A172 (cell line): ENCODE data around the gene MALAT1. TPM values are rescaled to one million over a fixed set of nuclear protein-coding genes. Genes with fewer than 3 reads are reported as not detected.

Source experiments
- DNase-seq: peaks from one replicate; pipeline ENCODE4 v3.0.0-alpha.2; 2015; ENCODE audit warnings: low spot score
- total RNA-seq: library from RNA; depleted of rRNA; stranded (reverse); fragments of >200 nt; shearing (Covaris generic); gene quantifications from 2 replicates; pipeline ENCODE4 v1.2.3, GENCODE V29; 2014

Gene MALAT1
- total RNA-seq, 1 experiment from 2014 or later: 1,084 TPM

DNA sequence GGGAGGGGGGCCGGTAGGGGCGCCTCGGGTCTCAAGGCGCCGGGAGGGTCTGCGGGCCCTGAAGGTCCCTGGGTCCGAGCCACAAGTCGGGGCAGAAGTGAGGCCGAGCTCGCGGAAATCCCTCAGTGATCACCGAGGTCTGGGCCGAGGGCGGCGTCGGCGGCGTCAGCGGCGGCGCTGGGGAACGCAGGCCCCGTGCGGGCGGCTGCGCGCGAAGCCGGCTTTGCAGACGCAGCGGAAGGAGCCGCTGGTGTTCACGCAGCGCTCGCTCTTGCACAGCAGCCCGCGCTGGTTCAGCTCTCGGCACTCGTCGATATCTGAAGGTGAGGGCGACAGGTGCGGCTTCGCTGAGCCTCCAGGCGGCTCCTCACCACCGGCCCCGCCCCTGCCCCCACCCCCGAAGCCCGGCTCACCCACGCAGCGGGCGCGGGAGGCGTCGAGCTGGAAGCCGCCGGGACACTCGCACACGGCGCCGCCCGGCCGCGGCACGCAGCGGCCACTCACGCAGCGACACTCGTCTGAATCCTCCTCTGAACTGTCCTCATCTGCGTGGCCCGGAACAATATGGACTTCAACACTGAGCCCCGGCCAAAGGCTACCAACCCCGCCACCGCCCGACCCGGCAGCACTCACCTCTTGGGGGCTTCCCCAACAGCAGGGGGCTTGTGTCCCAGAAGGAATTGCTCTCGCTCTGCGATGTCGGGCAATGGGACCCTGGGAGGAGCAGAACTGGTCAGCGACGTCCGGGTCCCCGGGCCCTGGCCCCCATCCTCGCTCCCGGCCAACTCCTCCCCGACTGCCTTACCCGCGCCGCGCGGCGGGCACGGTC, 40.3 kb downstream of the MALAT1 start:
- DNase-seq: no peak

DNA sequence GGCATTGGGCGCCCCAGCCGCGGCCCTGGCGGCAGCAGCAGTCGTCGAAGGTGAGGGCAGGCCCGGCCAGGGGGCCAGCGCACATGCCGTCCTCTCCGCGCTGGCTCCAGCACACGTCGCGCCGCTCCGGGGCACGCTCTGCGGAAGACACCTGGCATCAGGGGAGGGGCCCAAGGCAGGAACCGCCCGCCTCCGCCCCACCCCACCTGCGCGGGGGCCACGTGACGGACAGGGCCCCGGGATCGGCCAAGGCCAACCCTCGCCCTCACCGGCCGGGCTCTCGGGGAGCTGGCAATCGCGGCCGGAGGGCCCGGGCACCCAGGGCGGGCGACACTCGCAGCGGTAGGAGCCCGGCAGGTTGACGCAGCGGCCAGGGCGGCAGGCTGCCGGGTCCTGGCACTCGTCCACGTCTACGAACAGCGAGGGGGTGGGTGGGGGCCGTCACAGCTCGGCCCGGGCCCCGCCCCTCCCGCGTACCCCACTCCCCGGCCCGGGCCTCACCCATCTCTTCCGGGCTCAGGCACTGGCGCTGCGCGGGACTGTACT, 41.0 kb downstream of the MALAT1 start:
- DNase-seq: no peak

DNA sequence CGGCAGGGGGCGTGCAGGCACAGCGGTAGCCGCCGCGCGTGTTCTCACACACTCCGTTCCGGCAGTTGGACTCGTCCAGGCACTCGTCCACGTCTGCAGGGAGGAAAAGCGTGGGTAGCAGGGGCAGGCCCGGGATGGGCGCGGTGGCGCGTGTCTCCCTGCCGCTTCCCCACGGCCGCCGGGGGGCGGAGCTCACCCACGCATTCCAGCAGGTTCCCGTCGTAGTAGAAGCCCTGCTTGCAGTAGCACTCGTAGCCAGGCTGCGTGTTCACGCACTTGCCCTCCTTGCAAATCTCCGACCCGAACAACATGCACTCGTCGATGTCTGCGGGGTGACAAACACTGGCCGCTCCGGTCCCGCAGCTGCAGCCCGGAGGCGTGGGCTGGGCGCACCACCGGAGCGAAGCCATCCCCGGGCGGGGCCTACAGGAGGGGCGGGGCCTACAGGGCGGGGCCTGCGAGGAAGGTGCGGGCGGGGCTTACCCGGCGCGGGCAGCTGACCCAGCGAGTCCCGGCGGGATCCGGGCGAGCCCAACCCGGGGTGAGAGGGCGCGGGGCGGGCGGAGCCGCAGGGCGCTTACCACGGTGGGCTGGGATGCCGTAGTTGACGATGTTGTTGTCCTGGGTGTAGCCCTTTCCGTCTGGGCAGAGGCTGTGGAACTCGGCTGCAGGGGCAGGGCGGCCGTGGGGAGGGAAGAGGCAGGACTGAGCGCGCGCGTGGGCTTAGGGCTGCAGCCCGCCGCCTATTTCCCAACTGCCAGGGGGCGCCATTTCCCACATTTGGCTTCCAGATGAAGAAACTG, 41.6 kb downstream of the MALAT1 start:
- peak; percentile 49 for DNase-seq

DNA sequence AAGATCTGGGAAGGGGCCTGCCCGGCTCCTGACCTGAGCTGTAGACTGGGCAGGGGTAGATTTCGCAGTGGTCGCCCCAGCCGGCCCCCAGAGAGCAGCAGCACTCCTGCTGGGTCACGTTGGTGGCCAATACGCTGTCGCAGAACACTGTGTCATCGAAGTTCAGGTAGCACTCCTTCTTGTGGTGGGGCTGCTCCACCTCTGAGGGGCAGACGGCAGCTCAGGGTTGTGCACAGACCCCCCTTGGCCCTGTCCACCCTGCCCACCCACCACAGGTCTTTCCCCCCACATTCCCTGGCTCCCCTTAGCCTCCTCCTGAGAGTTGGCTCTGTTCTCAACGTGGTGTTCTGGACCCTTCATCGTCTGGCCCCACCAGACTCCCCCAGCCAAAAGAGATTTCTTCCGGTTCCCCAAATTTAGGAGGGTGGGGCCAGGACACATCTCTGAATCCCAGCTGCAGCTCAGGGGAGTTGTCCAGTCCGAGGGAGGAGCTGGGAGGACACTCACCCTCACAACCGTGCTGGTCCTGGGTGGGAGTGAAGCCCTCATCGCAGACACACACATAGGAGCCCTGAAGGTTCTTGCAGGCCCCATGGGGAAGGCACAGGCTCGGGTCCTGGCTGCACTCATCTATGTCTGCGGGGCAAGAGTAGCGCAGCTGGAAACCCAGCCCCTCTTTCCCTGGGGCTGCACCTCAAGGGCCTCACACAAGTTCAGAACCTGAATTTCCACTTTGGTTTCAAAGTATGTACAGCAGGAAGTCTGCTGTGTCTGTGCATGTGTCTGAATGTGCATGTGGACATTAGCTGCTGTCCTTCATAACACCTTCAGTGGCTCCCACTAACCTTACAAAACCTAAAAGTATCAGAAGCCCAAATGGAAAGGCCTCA, 42.5 kb downstream of the MALAT1 start:
- no peak for DNase-seq

DNA sequence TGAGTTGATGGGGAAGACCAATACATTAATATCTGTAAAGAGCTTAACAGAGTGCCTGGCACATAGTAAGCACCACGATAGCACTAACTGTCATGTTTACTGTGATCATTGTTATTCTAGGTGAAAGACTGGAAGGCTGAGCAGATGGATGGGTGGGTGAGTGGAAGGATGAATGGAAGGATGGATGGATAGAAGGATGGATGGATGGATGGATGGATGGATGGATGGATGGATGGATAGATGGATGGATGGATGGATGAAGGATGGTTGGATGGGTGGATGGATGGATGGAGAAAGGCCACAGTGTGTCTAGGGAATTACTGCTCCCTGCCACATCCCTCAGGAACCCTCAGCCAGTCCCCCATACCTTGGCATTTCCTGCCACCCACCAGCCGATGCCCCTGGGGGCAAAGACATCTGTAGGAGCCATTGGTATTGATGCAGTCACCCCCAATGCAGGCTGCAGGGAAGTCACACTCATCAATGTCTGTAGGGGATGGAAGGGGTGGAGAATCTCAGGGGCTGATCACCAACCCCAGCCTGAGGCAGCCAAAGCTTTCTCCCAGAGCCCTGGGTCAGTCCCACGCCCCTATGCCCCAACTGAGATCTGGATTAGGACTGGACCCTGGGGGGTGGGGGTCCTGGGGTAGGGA, 44.0 kb downstream of the MALAT1 start:
- no peak for DNase-seq

DNA sequence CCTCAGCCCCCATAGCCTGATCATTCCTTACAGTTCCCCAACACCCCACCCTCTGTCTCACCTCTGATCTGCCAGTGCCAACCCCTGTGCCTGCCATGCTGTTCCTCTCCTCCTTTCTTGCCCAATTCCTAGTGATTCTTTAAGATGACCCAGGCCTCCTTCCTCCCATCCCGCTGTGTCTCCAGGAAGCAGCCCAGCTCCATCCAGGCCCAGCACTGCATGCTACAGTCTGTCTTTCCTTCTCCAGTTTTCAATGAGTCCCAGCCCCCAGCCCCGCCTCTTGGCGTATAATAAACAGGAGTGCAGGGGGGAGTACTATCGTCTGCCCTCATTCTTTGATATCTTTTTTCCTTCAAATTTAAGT, 47.0 kb downstream of the MALAT1 start:
- no peak for DNase-seq

DNA sequence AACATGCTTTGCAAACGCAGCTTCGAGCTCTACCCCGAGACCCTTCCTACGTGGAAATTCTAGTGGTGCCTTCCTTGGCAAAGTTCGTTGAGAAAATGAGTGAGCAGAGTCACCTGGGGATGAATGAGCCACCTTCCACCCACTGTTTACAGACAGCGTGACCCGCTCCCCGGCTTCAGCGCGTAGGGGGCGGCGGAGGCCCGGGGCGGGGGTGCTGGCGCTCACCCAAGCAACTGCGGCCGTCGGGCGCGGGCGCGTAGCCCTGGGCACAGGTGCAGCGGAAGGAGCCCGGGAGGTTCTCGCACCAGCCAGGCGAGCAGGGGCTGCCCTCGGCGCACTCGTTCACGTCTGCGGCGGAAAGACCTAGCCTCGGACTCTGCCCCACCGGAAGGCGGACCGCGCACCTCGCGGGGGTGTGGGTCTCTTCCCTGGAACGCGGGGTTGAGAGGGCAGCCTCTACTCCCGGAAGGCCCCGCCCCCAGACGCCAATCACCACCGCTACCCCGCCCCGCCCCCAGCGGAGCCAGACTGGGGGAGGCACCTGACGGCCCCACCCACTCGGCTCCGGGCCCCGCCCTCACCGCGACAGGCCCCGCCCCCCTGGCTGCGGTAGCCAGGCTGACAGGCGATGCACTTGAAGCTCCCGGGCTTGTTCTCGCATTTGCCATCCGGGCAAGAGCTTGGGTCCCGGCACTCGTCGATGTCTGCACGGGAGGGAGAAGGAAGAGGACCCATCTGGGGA, 47.5 kb downstream of the MALAT1 start:
- DNase-seq: no peak

DNA sequence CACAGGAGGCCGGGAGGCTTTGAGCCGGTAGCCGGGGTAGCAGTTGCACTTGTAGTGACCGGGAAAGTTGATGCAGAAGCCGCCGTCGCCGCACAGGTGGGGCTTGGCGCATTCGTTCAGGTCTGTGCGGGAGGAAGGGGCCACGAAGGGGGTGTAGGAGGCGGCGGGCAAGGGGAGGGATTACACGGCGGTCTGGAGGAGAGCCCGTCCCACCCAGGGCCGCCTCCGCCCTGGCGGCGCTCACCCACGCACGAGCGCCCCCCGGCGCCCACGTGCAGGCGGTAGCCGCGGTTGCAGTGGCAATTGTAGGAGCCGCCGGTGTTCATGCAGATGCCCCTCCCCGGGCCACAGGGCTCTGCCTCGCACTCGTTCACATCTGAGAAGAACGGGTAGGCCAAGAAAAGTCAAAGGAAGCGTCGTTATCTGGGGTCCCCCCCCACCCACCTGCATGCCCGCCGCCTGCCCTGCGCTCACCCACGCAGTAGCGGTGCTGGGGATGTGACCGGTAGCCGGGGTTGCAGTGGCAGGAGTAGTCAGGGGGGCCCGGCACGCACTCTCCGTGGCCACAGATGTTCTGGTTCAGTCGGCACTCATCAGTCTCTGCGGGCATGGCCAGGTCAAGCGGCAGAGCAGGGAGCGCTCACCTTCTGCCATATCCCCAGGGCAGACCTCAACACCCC, 48.7 kb downstream of the MALAT1 start:
- DNase-seq: no peak

DNA sequence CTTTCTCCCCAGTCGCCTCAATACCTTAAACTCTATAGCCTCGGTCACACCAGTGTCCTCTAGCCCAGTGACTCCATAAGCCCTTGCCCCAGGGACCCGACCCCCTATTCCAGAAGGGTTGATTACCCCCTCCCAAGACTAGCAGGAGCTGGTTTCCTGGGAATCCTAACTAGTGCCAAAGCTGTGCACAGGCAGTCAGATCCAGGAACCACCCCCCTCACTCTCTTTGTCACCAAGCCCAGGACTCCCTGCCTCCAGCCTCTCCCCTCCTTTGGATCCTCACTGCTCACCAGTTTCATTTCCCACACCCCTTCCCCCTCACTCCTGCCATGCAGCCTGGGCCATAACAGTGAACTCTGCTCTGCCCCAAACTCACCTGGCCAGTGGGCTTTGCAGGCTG, 49.5 kb downstream of the MALAT1 start:
- no peak for DNase-seq

DNA sequence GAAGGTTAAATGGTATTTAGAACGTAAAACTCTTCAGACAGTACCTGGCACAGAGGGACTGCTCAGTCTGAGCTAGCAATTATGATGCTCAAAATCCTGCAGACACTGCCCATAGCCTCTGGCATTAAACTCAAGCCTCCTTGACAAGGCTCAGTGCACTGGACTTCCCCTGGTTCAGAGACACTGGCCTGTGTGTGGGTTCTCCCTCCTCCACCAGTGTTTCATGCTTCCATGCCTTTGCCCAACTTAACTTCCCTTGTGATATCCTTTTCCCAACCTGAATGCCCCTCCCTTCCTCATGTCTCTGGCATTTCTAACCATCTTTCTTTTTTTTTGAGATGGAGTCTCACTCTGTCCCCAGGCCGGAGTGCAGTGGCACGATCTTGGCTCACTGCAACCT, 50.3 kb downstream of the MALAT1 start:
- no peak for DNase-seq

DNA sequence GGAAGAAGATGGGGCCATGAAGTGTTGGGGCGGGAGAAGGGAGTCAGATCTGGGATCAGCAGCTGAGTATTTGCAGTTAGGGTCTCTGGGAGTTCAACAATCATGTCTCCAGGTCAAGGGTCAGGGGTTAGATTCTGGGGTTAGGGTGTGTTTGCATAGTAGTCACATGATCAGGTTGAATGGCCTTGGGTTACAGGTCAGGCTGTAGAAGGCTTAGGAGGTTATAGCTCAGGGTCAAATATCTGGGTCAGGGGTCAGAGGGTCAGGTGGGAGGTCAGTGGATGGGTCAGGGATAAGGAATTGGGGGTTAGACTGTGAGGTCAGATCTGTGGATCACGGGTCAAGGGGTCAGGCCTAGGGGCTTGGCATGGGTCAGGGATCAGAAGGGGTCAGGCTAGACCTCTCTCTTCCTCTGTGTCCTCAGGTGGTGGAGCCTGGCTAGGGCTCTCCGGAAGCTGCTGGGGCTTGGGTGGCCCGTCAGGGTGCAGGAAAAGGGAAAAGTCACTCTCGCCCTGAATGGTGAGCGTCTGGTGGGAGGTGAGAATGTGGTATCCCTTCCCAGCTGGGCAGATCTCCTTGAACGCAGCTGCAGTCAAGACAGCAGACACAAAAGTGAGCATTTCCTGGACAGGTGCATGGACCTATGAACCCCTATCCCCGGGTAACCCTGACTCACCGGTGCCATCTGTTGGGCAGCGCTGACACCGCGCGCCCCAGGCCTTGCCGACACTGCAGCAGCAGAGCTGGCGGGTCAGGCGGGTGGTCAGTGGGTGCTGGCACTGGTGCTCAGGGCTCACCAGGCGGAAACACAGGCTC, 52.9 kb downstream of the MALAT1 start:
- DNase-seq: peak; percentile 48

DNA sequence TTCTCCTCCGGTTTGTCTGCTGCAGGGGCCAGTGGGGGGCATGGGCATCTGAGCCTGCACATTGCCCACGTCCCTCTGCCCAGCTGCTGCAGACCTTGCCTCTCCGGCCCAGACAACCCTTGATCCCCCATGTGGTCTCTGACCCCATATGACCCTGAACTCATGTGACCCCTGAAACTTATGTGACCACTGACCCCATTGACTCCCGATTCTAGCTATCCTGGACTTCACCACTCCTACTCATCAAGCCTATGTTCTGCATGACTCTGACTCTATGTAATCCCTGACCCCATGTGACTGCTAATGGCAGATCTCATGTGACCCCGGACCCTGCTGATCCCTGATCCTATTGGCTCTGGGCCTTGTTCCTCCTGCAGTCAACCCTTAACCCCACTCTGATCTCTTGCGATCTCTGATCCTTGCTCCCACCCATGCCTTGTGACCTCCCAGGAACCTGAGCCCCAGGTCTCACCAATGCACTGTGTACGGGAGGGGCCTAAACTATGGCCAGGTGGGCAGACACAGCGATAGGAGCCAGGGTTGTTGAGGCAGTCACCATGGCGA, 53.6 kb downstream of the MALAT1 start:
- DNase-seq: no peak

DNA sequence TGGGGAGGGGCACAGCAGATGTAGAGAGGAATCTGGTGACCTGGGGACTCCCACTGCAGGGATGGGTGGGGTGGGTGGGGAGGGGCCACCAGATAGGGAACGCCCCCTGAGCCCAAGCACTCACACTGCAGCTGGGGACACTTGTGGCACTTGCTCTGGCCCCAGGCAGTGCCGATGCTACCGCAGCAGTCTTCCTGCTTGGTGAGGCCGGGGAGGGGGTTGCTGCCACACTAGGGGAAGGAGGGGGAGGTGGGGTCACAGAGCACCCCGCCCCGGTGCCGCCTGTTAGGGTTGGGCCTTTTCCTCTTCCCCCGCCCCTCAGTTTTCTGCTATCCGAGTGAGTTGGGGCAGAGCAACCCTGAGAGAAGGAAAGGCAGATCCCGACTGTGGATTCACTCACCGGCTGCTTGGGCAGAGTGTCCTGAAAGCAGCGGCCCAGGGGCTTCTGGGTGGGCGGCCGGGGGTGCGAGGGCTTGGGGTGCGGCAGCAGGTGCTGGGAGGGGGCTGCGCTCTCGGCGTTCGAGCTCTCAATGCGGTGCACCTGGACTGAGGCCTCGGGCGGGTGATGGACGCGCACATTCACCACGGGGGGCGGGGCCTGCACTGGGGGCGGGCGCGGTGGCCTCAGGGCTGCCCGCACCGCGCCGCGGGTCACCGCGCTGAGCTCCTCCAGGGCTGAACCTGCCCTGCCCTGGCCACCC, 54.6 kb downstream of the MALAT1 start:
- DNase-seq: no peak

DNA sequence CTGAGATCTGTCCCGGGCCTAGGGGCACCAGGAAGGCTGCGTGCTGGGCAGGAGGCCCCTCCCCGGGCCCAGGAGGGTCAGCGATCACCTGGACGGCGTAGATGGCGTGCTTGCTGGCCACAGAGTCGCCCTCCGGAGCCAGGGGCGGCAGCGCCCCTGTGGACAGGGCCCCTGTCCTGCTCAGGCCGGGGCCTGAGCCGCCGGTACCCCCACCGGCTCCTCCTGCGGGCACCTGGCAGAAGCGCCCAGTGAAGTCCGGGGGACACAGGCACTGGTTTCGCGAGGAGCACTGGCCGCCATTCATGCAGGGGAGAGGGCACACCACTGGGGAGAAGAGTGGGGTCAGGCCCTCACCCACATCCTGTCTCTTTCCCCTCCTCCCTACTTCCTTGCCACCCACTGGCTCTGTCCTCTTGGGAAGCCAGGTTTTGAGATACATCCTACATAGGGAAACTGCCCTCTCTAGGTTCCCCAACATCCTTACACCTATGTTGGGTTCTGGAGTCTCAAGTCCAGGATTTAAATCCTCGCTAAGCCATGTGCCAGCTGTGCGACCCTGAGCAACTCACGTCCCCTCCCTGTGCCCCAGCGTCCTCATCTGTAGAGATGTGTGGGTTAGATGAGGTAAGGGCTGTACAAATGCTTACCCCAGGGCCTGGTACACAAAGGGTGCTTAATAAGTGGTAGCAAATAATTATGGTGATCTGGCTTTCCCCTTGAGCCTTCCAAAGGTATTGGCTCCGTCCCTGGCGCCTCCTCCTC, 55.4 kb downstream of the MALAT1 start:
- DNase-seq: no peak

DNA sequence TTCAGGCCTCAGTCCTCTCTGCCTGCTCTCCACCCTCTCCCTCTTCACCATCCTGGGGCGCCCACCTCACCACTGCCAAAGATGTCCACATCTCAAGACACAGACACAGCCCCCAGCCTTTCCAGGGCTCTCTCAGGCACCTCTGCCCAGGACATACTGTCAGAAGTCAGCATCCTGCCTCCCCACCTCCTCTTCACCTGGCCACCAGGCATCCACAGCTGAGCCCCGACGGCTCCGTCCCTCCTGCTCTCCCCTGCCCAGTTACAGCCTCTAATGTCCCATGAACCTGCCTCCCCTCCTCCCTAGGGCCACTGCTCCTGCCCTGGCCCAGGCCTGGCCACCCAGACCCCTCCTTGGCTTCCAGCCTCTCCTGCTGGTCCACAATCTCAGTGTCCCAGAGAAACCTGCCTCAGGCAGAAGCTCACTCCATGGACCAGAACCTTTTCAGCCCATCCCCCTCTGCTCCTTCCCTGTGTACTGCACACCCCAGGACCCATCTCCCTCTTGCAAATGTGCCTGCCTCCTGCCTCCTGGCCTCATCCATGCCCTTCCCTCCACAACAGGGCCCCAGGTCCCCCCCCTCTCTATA, 56.1 kb downstream of the MALAT1 start:
- no peak for DNase-seq

DNA sequence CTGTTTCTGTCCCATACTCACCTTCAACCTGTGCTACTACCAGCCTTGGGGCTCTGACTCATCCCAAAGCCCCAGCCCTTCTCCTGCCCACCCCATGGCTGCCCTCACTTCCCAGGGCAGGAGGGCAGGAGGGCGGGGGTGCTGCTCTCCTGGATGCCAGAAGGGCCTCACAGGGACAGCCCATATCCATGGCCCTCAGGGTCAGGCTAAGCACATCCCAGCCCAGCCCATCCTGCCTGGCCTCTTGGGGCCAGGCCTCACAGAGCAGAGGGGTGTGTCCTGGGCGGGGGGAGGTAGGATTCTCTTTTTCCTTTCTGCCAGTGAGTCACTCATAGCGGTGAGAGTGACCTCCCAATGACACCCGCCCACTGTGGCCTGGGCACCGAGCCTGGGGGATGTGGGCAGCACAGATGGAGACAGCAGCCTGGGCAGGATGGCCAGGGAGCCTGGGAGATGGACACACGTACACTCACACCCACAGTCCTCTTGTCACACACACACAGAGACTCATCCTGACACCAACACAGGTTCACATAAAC, 56.9 kb downstream of the MALAT1 start:
- peak; percentile 97 for DNase-seq
